Ishikawa (cell line): Measurements from ENCODE around the gene VPS18.

Experiments used
- CEBPB ChIP-seq: IDR thresholded peaks from 2 replicates; pipeline ENCODE4 v1.6.1; 2012
- CREB1 ChIP-seq: IDR thresholded peaks from 2 replicates; pipeline ENCODE4 v1.6.1; 2012; ENCODE audit warnings: low read depth
- RAD21 ChIP-seq: IDR thresholded peaks from 2 replicates; pipeline ENCODE4 v1.6.1; 2012; ENCODE audit warnings: low read depth
- YY1 ChIP-seq: IDR thresholded peaks from 2 replicates; pipeline ENCODE4 v1.6.1; 2012; ENCODE audit warnings: low read depth
- TF ChIP-seq, protein P1 (sequence below): IDR thresholded peaks from 2 replicates; pipeline ENCODE4 v1.6.1; 2012

DNA sequence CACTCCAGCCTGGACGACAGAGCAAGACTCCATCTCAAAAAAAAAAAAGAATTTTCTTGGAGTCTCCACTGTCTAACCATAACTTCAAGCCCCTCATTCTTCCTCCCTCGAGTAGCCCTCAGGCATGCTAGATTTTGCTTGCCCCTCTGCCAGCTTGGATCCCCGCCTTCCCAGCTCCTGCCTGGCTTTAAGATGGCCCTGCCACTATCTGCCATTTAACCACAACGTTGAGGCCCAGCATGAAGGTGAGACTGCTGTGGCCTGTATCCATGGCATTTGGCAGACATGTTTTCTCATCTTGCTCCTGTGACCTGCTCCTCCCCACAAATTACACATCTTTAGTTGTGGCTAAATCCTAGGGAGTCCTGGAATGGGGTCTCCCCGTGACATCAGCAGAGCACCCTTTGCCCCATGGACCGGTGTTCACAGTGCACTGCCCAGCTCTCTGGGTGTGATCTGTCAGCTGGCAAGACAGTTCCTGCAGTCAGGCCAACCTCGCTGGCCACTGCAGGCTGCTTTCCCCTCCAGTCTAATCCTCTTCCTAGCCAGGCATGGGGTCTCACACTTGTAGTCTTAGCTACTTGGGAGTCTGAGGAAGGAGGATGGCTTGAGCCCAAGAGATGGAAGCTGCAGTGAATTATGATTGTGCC lies 10.4 kb downstream of the VPS18 start:
- TF ChIP-seq, protein P1, sequence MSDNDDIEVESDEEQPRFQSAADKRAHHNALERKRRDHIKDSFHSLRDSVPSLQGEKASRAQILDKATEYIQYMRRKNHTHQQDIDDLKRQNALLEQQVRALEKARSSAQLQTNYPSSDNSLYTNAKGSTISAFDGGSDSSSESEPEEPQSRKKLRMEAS = no peak
- TF ChIP-seq CREB1 (no peak), RAD21 (no peak), CEBPB (no peak), YY1 (no peak)
